ENCODE results near the gene LENG1.
A peak's percentile ranks its signal among the peaks of the same experiment; 100 is the strongest.
"Not testable (repeated sequence)": the region's sequence is repeated elsewhere in the genome, so short reads cannot be mapped to it uniquely, and the experiment has no call there.

The LENG1 gene

DNA sequence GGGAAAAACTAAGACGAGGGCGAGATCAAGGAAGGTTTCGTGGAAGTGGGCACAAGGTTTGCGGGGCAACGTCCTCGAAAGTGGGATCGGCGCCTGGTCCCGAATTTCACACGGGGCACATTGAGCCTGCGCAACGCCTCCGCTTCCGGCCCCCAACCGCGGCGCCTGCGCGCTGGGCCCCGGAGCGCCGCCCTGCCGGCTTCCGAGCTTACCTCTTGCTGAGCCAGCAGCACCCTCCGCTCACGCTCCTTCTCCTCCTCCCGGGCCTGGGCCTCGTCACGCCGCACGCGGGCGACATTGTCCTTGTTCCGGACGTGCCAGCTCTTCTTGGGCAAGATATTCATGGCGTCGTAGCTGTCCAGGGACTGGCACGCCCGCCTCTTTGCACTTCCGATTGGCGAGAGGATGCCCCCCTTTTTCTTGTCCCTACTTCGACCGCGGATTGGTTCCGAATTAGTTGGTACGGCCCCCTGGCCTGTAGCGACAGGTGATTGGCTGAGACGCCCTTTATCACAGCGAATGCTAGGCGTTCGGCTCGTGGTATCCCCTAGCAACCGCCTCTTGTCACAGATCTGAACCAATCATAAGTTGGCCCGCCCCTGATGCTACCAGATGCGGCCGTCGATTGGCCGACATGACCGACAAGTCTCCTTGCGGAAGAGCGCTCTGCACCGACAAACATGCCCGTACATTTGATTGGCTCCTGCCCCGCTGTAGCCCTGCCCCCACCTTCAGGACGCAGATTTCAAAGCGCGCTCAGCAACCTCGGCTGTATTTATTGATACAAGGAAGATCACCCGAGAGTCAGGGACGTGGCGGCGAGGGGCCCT is at the start of gene LENG1:
Gene LENG1, minus strand, starts transcription at position 370 of the 830 bp plus-strand sequence. Its CDS starts 26 bp downstream, at position 344.
- FAIRE-seq, result peak; percentile 99

DNA sequence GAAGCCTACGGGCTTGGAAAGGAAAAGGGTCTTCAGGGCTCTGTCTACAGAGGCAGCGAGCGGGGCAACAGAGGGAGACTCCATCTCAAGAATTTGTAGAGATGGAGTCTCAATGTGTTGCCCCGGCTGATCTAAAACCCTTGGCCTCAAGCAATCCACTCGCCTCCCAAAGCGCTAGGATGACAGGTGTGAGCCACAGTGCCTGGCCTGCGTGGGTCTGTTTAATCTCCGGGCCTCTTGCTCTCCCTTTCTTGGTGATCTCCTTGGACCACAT is 49.2 kb upstream of the LENG1 start:
- FAIRE-seq, result no peak

DNA sequence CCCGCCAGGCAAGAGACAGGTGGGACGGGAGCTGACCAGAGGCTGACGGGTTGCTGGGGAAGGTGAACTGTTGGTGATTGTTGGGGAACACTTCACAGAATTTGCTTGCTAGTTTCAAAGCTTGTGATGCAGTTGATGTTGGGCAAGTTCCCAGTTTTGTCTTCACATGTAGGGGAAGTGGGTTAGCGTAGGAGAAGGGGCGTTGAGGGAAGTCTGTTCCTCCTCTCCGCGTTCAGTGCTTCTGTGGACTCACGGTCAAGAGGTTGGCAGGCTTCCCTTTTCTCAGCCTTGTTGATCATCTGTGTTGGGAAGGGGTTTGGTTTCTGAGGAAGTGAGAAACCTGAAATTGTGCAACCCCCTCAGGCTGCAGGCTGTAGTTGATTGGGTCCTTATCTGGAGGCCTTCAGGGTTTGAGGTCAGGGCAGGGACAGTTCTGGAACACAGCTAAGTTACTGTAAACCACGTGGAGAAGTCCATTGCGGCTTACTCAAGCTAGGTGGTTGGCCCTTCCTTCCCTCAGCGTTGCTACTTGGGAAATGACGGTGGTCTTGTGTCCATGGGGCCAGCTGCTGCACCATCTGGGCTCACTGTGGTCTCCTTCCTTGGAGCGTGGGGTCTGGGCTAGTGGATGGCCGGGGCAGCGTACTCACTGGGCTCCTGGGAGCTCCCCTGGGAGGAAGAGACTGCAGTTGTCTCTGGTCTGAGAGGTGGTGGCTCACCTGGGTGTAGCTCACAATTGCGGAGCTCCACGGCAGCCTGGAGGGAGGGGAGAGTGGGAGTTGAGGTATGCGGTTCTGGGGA is 48.7 kb upstream of the LENG1 start:
- FAIRE-seq, result no peak

DNA sequence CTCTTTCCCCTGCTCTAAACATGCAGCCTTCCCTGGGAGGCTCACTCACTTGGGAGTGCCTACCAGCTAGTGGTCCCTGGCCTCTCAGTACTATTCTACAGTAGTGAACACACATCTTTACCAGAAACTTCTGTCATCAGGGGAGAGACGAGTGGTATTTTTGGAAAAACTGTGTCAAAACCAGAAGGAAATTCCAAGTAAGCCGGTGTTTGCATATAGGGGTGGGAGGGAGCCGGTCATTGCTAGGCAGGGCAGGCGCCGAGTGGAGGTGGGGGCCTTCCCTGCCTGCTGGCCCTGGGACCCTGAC is 48.1 kb upstream of the LENG1 start:
- no peak for FAIRE-seq

DNA sequence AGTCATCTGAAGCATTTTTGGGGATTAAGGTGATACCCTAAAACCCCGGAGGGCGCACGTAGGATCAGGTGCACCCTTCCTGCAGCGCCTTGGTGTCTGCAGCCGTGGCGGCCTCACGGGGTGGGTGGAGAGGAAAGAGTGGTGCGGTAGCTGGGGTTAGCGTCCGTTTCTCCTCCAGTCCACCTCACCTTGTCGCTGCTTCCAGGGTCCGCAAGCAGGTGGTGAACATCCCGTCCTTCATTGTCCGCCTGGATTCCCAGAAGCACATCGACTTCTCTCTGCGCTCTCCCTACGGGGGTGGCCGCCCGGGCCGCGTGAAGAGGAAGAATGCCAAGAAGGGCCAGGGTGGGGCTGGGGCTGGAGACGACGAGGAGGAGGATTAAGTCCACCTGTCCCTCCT is 47.7 kb upstream of the LENG1 start:
- not testable (repeated sequence) for FAIRE-seq

DNA sequence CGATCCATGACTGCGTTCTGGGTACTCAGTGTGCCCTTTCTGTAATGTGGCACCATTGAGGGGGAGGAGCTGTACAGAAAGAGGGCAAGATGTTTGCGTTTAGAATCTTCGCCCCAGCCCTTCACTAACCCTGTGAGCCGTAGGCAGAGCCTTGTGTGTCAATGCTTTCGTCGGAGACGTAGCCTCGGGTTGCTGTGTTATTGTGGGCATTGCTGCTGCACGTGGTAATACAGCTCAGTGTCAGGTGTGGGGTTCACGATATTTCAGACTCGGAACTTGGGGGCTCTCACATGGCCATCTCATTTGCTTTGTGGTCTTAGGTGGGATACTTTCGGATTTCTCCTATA is 47.3 kb upstream of the LENG1 start:
- FAIRE-seq, result no peak

DNA sequence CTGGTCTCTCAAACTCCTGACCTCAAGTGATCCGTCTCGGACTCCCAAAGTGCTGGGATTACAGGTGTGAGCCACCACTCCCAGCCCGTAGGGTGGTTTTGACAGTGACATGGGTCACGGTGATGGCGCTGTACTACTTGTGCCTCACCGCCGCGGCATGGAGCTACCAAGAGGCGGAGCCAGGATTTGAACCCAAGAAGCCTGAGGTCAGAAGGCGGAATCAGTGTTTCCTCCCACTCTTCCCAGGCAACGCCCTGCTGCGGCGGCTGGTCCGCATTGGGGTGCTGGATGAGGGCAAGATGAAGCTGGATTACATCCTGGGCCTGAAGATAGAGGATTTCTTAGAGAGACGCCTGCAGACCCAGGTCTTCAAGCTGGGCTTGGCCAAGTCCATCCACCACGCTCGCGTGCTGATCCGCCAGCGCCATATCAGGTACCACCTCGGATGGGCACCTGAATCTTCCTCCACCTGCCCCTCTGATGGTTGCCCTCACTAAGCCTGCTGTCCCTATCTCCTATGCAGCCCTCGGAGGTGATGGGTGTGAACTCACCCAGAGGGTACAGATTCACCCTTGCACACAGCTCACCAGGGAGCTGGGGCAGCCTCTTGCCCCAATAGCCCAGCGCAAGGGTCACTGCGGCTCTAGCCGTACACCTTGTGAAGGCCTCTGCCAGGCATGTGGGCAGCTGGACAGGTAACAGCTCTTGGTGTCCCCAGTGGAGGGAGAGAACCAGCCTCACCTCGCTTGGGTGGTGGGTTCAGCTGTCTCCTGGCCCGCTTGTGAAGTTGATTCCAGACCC is 46.7 kb upstream of the LENG1 start:
- no peak for FAIRE-seq

DNA sequence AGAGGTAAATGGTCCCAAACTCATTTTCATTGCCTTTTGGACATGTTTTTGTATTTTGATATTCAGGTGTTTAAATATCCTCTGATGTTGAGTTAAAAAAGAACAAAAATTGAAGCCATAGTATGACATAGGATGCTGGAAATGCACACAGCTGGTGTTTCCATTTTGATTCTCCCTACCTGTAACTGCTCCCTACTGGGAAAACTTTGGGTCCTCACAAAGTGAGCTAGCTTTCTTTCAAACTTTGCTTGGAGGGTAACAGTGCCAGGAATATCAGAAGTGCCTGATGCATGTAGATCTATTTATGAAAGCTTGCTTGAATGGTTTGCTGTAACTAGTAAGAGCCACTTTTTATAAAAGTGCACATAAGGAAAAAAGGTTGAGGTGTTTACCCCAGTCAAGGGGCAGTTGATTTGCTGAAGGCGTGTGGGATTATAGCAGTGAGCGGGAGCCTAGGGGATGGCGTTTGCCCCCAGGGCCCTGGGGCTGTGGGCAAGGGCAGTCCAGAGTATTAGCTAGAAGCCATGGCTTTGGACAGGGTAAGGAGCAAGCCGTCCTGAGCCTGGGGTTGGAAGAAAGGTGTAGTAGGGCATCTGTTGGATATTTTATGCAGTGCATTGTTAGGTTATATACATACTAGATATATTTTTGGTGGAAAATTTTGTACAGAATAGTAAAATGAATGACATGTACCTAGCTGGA is 45.4 kb upstream of the LENG1 start:
- no peak for FAIRE-seq

DNA sequence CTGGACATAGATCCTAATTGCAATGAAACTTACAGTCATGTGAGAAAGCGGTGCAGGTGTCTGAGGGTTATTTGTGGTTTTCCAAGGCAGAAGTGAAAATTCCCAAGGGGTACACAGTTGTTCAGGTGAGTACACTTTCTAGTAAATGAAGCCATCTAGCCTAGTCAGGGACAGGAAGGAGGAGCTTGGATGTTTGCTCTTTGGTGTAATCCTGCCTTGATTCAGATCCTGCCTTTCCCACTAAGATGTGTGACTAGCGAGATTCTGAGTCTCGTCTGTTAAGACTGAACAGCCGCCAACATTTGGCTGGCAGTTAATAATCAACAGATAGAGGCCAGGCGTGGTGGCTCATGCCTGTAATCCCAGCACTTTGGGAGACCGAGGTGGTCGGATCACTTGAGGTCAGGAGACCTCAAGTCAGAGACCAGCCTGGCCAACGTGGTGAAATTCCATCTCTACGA is 43.7 kb upstream of the LENG1 start:
- no peak for FAIRE-seq

DNA sequence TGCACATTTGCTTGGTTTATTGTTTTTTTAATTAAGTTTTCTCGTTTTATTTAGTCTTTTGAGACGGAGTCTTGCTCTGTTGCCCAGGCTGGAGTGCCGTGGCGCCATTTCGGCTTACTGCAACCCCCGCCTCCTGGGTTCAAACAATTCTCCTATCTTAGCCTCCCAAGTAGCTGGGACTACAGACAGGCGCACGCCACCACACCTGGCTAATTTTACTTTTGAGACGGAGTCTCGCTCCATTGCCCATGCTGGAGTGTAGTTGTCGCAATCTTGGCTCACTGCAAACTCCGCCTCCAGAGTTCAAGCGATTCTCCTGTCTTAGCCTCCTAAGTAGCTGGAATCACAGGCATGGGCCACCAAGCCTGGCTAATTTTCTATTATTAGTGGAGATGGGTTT is 42.5 kb upstream of the LENG1 start:
- FAIRE-seq, result no peak

DNA sequence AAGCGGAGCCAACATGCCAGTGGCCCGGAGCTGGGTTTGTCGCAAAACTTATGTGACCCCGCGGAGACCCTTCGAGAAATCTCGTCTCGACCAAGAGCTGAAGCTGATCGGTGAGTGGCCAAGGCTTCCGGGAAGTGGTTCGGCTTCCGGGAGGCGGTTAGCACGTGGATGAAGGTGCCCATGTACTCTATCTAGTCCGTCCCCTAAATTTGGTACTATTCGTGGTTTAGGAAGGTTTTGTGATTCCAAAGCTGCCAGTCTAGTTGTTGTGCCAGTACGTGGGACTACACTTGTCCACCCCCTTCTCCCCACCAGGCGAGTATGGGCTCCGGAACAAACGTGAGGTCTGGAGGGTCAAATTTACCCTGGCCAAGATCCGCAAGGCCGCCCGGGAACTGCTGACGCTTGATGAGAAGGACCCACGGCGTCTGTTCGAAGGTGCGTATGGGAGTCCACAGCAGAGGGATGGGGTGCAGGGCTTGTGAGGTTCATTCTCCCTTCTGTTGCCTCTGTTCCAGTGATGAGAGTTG is 41.7 kb upstream of the LENG1 start:
- no peak for FAIRE-seq

DNA sequence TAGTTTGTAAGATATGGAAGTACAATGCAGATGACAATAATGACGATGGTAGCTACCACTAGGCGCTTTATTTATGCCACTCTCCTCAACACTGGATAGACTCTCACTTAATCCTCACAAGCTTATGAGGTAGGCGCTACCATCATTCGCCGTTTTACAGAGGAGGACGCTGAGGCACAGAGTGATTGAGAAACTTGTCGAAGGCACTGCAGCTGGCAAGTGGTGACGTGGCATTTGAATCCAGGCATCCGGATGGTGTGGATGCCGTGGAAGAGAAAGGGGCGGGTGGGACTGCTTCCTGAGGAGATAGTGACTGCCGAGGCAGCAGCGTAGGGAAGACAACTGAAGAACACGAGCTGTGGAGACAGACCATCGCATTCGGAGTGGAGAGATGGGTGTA is 39.9 kb upstream of the LENG1 start:
- FAIRE-seq, result no peak

DNA sequence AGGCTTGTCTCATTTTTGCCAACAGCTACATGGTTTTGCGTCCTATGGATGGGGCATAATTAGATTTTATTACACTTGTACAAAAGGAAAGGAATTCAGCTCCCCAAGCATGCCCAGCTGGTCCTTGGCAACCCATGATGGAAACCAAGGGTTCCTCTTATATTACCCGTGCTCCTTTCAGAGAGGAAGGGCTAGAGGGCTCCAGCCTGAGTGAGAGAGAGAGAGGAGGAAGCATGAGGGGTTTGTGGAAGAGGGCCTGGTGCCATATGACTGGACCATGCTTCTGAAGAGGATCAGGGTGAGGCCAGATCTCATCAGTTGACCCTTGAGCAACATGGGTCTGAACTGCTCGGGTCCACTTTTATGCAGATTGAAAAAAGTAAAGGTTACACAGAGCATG is 37.6 kb upstream of the LENG1 start:
- no peak for FAIRE-seq

DNA sequence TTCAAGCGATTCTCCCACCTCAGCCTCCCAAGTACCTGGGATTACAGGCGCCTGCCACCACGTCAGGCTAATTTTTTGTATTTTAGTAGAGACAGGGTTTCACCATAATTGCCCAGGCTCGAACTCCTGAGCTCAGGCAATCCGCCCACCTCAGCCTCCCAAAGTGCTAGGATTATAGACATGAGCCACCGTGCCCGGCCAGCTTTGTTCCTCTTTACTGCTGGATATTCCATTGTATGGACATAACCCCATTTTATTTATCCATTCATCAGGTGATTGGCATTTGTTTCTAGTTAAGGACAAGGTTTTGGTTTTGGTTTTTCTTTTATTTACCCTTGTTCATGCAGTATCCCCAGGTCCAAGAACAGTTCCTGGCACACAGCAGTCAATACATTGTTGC is 37.0 kb upstream of the LENG1 start:
- no peak for FAIRE-seq

DNA sequence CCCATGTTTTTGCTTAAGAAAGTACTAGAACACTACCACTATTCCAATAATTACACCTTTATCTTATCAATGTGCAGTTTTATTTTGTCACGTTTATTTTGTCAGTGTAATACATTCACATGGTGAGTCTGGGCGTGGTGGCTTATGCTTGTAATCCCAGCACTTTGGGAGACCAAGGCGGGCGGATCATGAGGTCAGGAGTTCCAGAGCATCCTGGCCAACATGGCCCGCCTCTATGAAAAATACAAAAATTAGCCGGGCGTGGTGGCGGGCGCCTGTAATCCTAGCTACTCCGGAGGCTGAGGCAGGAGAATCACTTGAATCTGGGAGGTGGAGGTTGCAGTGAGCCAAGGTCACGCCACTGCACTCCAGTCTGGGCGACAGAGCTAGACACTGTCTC is 34.9 kb upstream of the LENG1 start:
- not testable (repeated sequence) for FAIRE-seq

DNA sequence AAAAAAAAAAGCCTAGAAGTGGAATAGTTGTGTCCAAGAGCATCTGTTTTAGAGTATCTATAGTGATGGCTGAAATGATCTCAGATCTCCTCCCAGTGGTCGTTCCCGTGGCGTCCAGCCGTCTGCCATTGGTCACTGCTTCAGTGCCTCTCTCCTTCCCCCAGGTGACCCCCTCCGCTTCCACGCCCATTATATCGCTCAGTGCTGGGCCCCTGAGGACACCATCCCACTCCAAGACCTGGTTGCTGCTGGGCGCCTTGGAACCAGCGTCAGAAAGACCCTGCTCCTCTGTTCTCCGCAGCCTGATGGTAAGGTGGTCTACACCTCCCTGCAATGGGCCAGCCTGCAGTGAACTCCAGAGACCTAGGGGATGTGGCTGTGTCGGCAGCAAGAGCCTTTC is 33.5 kb upstream of the LENG1 start:
- FAIRE-seq, result no peak

DNA sequence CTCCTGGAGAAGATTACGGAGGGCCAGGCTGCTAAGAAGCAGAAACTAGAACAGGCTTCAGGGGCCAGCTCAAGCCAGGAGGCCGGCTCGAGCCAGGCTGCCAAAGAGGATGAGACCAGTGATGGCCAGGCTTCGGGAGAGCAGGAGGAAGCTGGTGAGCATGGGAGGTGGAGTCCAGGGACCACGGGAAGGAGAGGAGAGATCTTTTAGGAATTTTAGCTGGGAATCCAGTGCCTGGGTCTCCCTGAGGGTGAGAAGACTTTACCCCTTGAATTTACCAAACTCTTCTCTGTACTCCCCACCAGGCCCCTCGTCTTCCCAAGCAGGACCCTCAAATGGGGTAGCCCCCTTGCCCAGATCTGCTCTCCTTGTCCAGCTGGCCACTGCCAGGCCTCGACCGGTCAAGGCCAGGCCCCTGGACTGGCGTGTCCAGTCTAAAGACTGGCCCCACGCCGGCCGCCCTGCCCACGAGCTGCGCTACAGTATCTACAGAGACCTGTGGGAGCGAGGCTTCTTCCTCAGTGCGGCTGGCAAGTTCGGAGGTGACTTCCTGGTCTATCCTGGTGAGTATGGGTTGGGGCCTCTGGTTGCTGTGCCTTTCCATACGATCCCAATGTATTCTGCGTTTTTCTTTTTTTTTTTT is 32.4 kb upstream of the LENG1 start:
- FAIRE-seq, result no peak

DNA sequence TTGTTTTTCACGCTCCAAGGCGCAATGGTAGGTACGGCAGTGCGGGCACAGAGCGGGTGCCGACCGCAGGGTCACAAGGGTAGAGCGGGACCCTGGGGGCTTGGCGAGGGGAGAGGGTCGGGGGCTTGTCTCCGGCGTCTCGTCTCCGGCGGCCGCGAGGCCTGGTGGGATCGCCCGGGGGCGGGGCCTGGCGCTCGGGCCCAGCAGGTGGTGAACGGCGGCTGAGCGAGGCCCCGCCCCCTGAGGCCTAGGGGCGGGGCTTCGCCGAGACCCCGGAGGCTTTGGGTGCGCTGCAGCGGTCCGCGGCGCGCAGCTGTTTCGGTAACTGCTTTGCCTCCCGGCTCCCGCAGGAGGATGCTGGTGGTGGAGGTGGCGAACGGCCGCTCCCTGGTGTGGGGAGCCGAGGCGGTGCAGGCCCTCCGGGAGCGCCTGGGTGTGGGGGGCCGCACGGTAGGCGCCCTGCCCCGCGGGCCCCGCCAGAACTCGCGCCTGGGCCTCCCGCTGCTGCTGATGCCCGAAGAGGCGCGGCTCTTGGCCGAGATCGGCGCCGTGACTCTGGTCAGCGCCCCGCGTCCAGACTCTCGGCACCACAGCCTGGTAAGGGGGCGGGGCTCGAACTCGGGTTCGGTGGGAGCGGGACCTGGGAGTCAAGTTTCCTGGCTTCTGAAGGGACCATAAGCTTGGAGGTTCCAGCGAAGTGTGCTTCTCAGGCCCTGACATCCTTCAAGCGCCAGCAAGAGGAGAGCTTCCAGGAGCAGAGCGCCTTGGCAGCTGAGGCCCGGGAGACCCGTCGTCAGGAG is 31.7 kb upstream of the LENG1 start, which contains the start of gene TSEN34:
Gene TSEN34, plus strand, starts transcription at position 298 of the 800 bp plus-strand sequence. Its CDS starts 57 bp downstream, at position 355.
- FAIRE-seq, result no peak

DNA sequence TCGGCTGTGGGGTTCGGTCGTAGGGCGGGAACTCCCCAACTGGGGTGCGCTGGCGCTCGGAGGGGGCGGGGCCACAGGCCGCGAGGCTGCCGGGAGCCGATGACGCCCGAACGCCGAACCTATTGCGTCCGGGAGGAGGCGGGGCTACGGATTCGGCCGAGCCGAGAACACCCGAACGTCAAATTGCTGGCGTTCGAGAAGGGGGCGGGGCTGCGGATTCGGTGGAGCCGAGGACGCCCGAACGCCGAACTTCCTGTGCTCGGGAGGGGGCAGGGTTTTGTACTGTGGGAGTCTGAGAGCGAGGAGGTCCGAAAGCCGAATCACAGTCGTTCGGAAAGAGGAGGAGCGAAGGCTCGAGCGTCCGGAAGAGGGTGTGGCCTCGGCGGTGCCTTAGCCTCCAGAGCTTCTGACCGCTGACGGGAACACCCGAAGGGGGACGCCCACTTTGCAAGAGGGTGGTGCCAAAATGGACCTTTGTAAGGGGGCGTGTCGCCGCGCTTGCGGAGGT is 31.0 kb upstream of the LENG1 start:
- peak; percentile 97 for FAIRE-seq

DNA sequence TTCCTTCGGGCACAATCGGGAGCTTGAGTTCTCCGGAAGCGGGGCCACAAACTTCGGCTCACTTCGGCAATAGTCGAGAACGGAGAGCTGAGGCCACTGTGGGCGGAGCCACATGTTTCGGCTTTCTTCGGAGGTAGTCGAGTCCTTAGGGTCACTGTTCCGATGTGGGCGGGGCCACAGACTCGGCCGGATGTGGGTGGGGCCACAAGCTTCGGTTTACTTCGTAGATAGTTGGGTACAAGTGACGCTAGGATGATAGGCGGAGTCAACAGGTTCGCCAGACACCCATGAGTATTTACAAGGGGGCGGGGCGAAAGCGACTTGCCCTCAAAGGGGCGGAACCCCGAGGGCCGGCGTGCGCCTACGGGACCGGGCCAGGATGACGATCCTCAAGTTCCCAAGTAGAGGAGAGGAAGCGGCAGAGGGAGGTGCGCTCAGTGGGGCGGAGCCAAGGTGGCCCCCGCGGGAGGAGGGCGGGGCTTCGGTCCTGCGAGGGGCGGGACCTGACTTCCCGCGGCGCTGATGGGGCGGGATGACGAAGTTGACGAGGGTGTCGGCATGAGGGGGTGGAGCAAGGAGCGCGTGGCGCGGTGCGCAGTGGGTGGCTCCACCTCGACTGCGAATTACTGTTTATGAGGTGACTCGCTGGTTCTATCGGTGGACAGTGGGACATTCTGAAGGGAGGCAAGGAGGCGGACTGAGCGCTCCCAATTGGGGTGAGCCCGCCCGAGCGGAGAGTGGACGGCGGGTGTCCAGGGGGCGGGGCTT is 30.4 kb upstream of the LENG1 start:
- FAIRE-seq, result peak; percentile 99
